Colon (tissue), 2 donors: ENCODE data around the gene PTPN23.
"Not testable (repeated sequence)": the region's sequence is repeated elsewhere in the genome, so short reads cannot be mapped to it uniquely, and the experiment has no call there.

Source experiments
- FAIRE-seq: peaks from 2 replicates; lab custom pipeline; 2012; peaks lifted over from hg19 to GRCh38; lab: Jason Lieb, UNC
- donor health status: control.
- donor health status: control.

PTPN23 gene

GRCh38 chr3:47441796-47442551 lies 61.2 kb downstream of the PTPN23 start:
- FAIRE-seq: no peak

DNA sequence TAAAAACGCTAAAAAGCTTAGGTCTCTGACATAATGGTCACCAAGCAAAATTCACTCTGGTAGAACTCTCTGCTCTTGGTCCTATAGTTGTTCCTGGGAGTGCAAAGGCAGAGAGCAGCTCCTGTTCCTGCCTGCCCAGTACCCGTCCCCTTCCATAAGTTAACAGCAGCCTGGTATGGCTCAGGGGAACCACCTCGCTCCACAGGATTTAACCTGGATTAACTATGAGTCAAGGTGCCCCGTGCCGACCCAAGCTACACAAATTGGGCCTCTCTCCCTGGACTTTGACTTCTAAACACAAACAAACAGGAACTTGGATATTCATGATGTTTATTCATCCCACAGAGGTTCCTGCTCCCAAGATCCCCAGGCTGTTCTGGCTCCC lies 62.8 kb downstream of the PTPN23 start:
- no peak for FAIRE-seq

DNA sequence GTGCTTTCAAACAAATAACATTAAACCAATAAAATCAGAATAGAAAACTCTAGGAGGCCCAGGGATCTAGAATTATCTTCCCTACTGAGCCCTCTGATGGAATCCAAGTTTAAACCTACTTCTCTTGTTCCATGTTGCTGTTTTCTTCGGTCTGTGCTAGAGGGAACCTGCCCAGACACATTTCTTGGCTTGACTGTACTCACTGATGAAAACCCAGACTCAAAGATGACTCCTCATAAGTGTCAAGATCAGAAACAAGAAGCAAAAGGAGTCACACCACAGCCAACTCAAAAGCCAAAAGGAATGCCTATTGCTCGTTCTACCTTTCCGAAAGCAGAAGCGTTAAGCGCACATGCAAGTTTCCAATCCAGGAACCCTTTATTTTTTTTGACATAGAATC lies 63.3 kb downstream of the PTPN23 start:
- no peak for FAIRE-seq

DNA sequence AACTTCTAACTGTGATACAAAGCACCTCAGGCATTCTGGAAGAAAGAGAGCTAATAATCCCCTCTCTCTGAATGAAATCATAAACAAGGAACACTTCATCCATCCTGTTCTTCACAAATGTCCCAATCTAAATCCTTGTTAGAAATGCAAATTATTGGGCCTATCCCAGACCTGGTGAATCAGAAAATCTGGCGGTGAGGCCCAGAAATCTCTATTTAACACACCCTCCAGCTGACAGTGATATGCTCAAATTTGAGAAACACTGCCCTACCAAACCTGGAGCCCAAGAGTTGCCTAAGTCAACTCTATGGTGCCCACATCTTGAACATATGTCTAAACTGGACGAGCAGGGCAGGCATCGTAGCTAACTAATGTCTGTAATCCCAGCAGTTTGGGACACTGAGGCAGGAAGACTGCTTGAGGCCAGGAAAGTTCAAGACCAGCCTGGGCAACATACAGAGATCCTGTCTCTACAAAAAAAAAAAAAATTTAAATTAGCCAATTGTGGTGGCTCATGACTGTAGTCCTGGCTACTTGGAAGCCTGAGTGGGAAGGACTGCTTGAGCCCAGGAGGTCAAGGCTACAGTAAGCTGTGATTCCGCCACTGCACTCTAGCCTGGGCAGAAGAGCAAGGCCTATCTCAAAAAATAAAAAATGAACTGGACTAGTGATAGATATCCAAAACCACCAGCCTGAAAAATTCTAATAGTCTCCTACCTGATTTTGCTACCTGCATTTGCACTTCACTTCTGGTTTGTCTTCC lies 71.8 kb downstream of the PTPN23 start:
- no peak for FAIRE-seq

DNA sequence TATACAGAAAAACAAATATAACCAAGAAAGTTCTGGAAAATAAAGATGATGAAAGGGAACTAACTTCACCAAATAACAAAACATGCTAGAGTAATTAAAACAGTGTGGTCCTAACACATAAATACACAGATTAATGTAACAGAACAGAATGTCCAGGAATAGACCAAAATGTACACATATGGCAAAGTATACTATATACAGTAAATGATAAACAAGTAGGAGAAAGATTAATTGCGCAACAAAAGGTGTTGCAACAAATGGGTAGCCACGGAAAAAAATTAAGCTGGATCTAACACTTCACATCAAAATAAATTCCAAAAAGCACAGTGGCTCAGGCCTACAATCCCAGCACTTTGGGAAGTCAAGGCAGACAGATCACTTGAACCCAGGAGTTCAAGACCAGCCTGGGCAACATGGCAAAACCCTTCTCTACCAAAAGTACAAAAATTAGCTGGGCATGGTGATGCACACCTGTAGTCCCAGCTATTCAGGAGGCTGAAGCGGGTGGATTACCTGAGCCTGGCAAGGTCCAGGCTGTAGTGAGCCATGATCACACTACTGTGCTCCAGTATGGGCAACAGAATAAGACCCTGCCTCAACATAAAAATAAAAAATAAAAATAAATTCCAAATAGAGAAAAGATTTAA lies 75.1 kb downstream of the PTPN23 start:
- FAIRE-seq: no peak

- FAIRE-seq: no peak
Observed at GRCh38 chr3:47456984-47457383, 76.2 kb downstream of the PTPN23 start.

DNA sequence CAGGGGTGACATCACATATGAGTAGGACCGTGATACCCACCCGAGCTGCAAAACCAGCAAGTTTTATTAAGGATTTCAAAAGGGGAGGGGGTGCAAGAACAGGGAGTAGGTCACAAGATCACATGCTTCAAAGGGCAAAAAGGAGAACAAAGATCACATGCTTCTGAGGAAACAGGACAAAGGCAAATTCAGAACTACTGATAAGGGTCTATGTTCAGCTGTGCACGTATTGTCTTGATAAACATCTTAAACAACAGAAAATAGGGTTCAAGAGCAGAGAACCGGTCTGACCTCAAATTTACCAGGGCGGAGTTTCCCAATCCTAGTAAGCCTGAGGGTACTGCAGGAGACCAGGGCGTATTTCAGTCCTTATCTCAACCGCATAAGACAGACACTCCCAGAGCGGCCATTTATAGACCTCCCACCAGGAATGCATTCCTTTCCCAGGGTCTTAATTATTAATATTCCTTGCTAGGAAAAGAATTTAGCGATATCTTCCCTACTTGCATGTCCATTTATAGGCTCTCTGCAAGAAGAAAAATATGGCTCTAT lies 78.8 kb downstream of the PTPN23 start:
- not testable (repeated sequence) for FAIRE-seq
